Retinal pigment epithelial cell (primary cell): ENCODE measurements around the gene KIF9.
"Not testable (repeated sequence)": the region's sequence is repeated elsewhere in the genome, so short reads cannot be mapped to it uniquely, and the experiment has no call there.

Experiments
- DNase-seq: peaks from one replicate; pipeline ENCODE4 v3.0.0-alpha.2; 2010; ENCODE audit warnings: low read depth
- H3K4me3 ChIP-seq: 2 replicates; pipeline ENCODE4 v1.5.1; 2011; ENCODE audit warnings: mild to moderate bottlenecking, low read length, control low read depth, moderate library complexity
- TF ChIP-seq, protein P1 (sequence below): conservative IDR thresholded peaks from 2 replicates; pipeline ENCODE4 v1.5.1; 2011; ENCODE audit warnings: low read depth, low read length, control low read depth, inconsistent platforms

The KIF9 gene

DNA sequence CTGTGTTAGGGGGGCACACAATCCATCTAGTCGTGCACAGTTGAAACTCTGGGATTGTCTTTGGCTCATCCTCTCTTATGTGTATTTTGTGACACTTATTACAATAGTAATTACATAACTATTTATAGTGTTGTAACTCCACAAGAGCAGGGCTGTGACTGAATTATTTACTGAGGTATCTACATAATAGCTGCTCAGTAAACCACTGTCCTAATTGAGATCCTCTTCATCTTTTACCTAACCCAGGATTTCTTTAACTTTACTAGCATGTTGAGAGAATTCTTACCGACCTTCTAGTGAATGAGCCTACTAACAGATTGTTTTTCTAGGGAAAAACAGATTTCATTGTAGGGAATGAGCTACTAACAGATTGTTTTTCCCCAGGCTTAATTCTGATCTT lies 11.2 kb upstream of the KIF9 start:
- DNase-seq, result no peak
- H3K4me3 ChIP-seq, result no peak overlapping the region

DNA sequence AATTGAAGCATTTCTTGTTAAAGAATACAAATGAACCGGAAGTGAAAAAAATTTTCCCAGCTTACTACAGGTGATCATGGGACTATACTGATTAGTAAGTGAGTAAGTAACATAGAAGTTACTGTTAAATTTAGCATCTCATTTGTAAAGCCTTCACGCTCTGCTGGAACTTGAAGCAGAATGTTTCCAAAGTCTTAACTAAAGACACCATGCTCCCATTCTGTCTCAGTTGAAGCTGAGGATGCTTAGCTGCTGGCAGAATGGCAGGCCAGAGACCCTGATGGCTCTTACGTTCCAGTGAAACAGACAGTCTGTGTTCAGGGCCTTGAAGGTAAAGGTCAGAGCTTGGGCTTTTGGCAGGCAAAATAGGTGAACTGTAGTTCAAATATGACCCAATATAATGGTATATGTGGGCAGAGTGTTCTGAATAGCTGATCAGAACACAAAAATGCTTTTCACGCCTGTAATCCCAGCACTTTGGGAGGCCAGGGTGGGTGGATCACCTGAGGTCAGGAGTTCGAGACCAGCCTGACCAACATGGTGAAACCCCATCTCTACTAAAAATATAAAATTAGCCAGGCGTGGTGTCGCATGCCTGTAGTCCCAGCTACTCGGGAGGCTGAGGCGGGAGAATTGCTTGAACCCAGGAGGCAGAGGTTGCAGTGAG lies 9.3 kb upstream of the KIF9 start:
- not testable (repeated sequence) for DNase-seq, H3K4me3 ChIP-seq

More for the DNA sequence above, 11.2 kb upstream of the KIF9 start:
- TF ChIP-seq, protein P1, sequence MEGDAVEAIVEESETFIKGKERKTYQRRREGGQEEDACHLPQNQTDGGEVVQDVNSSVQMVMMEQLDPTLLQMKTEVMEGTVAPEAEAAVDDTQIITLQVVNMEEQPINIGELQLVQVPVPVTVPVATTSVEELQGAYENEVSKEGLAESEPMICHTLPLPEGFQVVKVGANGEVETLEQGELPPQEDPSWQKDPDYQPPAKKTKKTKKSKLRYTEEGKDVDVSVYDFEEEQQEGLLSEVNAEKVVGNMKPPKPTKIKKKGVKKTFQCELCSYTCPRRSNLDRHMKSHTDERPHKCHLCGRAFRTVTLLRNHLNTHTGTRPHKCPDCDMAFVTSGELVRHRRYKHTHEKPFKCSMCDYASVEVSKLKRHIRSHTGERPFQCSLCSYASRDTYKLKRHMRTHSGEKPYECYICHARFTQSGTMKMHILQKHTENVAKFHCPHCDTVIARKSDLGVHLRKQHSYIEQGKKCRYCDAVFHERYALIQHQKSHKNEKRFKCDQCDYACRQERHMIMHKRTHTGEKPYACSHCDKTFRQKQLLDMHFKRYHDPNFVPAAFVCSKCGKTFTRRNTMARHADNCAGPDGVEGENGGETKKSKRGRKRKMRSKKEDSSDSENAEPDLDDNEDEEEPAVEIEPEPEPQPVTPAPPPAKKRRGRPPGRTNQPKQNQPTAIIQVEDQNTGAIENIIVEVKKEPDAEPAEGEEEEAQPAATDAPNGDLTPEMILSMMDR, result no peak

DNA sequence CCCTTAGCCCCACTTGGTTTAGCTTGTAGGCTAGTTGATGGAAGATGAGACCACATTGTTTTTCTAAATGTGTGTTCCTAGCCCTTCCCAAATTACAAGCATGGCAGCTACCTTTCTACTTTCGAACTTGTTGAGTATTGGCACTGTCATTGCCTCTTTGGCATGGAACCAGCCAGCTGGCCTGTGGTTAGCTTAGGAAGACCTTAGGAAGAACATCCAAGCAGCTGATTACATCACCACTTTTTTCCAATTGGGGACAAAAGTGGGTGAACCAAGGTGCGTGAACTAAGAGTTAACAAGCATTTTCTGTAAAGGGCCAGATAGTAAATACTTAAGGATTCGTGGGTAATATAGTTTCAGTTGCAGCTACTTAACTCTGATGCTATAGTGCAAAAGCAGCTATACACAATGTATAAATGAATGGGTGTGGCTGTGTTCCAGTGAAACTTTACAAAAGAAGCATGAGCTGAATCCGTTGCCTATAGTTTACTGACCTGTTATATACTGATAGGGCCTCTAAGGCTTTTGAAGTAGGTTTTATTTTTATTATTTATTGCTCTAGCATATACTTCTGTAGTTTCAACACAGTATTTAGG lies 8.7 kb upstream of the KIF9 start:
- DNase-seq, result no peak
- TF ChIP-seq, protein P1, result no peak

DNA sequence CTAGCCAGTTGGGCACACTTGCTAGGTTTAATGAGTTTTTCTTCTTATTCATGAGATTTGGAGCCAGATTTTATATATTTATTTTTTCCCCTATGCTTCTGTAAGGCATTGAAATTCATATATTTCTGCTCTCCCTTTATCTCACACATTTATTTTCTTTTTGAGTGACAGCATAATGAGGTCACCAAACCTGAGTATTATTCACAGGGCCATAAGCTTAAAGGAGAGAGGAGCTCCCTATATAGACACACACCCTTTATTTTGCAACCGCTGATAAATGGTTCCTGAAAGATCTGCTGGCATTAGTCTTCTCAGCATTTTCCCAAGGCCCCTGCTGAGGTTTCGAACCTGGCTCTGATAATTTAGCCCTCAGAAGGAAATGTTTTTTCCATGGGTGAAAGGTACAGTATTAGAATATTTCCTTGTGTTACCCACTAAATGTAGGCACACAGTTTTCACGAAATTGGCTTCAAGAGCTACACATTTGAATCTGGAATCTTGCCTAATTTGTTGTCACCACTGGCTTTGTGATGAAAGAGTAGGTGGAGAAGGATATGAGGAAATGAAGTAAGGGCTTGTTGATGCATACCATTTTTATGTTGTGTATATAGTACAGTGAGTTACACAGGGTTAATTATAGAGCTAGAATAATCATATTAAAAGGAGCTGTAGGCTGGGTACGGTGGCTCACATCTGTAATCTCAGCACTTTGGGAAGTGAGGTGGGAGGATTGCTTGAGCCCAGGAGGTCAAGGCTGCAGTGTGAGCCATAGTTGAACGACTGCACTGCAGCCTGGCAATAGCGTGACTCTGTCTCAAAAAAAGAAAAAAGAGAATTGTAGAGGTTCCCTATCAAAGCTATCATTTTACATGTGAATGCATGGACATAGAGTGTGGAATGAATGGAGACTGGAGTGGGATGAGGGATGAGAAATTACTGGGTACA lies 6.6 kb upstream of the KIF9 start:
- no peak overlapping the region for H3K4me3 ChIP-seq
- no peak for DNase-seq
- TF ChIP-seq, protein P1, result no peak

More for the DNA sequence above, 8.7 kb upstream of the KIF9 start:
- no peak overlapping the region for H3K4me3 ChIP-seq

DNA sequence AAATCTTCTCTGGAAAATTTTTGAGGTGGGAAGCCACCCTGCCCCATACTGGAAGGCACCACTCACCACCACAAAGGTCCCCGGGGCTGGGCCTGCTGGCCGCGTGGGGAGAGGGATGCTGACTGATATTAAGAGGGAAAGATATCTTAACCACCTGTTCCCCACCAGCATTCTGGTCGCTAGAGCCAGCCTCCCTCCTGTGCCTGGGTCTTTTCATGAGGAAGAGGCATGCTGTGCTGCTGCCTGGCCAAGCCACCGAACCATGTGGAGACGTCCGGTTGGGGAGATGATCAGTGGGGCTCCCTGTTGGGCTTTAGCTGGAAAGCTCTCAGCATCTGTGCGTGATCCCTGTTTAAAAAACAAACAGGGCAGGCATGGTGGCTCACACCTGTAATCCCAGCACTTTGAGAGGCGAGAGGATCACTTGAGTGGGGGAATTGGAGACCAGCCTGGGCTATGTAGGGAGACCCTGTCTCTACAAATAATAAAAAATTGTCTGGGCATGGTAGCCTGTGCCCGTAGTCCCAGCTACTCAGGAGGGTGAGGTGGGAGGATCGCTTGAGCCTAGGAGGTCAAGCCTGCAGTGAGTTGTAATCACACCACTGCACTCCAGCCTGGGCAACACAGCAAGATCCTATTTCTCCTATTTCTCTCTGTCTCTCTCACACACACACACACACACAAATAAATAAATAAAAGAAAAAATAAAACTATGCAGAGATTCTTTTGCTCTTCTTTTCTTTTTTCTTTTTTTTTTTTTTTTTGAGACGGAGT lies 1.2 kb upstream of the KIF9 start:
- H3K4me3 ChIP-seq, result peak overlapping the region; percentile 92
- no peak for DNase-seq
- TF ChIP-seq, protein P1, result no peak

DNA sequence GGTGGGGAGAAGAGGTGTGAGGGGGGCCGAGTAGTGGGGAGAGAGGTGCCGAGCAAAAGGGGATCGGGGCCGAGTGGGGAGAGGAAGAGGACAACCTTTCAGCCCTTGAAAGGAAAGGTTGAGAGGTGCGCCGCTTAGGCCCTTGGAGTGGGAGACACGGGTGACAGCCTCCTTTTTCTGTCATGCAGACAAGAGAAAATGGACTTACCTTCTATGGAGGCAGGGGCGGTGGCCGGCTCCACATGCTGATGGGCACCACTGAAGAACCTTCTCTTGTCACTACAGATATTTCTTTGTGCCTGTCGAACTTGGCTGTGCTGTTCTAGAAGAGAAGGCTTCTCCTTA lies 566 bp upstream of the KIF9 start:
- TF ChIP-seq, protein P1, result no peak
- H3K4me3 ChIP-seq, result peak overlapping the region; percentile 92
- no peak for DNase-seq

DNA sequence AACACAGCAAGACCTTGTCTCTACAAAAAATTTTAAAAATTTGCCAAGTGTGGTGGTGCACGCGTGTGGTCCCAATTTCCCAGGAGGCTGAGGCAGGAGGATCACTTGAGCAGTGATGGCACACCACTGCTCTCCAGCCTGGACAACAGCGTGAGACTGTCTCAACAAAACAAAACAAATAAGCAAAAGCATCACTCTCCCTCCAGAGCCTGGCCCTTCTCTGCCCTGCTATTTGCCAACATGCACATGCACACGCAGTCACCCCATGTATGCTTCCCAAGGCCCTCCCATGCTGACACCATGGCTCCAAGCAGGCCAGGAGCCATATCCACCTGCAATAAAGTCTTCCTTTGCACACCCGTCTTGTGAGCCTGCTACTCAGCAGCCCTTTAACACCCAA lies 2.1 kb downstream of the KIF9 start:
- no peak for DNase-seq
- TF ChIP-seq, protein P1, result no peak
- H3K4me3 ChIP-seq, result no peak overlapping the region
